Endometrium (tissue), 2 donors: Measurements from ENCODE around the gene E2F8.

Experiments
- FAIRE-seq: peaks from 2 replicates; lab custom pipeline; 2012; peaks lifted over from hg19 to GRCh38; lab: Jason Lieb, UNC
- donor health status: control.
- donor health status: control.

Gene E2F8

DNA sequence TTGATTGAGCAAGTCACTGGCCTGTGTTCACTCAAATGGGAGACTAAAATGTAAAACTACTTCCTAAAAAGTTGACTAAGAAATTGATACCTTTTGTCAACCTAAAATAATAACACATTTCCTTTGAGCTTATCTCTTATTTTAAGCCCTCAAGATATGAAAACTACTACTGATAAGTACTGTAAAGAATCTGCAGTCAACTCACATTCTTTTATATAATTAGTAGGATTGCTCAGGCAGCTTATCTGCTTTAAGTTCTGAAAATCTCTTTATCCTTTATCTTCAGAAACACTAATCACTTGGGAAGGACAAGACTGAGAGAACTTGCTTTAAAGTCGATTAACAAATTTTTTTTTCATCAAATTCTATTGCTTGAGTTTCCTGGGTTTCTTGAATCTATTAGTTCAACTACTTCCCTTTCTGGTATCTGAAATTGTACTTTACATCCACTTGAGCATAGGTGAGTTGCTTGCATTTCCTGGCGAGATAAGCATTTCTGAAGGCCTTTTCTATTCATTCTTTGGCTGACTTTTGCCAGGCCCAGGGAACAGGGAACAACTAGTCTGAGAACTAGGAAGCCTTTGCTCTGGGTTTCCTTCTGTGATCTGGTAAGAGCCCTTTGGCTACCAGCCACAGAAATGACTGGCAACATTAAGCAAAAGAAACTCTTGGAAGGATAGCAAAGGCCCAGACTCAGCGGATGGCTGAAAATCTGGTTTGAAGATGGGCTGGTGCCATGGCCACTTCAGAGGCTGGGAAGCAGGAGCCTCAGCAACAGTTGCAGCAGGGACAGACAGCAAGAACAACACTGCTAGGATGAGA, 19.6 kb downstream of the E2F8 start:
- FAIRE-seq: no peak

DNA sequence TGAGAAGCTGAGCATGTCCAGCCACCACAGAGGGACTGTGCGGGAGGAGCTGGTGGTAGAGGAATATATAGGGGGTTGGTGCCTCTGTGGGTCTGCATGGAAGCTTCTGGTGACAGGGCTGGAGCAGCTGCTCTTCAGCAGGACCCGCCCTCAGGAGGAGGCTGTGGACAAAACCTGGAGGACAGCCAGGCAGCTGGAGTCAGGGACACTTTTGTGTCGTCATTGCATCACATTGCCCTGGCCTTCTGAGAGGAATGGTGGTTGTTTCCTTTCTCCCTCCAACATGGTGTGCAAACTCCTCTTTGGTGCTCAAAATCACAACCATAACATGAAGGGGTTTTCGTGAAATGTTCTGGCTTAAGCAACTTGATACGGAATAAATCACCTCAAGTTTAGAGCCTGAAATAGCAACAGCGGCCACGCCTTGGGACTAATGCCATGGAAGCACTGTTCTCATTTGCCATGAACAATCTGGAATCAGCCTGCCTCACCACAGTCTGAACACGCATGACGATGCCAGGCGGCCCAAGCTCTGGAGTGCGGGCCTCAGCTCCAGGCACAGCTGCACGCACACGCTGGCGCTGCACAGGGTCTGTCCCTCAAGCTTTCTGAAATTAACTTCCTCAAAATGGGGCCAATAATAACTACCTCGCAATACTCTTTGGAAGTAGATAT, 21.8 kb downstream of the E2F8 start:
- no peak for FAIRE-seq

DNA sequence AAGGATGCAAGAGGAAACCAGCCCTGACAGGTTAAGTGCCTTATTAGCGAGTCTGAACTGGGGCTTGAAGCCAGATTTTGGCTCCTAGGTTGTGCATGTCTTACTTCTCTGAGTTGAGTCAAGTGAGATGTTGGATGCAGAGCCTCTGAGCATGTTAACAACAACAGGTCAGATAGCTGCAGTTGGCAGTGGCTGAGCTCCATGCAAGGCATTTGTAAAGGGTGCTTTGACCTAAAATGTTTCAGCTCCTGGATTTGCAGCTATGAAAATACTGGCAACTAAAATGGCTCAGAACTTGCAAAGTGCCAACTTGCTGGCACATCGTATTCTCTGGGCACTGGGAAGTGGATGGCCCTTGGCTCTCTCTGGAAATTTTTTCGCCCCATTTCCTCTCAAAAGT, 22.5 kb downstream of the E2F8 start:
- FAIRE-seq: no peak

DNA sequence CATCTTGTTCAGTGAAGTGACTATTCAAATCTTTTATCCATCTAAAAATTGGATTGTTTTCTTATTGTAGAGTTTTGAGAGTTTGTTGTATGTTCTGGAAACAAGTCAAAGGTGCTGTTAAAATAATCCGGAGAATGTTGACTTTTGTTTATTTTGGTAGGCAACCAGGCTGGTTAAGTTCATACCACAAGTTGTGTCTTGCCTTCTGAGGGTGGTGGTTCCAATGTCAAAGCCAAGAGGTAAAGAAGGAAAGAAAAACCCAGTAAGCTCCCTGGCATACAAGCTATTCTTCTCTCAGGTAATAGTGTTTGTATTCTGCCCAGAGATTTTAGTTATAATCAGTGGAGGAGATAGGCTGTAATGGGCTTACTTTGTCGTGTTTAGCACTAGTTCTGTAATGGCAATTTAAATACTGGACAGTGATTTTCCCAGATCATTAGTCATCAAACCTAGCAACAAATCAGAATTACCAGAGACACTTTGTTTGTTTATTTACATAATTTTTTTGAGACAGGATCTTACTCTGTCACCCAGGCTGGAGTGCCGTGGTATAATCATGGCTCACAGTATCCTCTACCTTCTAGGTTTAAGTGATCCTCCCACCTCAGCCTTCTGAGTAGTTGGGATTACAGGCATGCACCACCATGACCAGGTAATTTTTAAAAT, 23.9 kb downstream of the E2F8 start:
- no peak for FAIRE-seq

DNA sequence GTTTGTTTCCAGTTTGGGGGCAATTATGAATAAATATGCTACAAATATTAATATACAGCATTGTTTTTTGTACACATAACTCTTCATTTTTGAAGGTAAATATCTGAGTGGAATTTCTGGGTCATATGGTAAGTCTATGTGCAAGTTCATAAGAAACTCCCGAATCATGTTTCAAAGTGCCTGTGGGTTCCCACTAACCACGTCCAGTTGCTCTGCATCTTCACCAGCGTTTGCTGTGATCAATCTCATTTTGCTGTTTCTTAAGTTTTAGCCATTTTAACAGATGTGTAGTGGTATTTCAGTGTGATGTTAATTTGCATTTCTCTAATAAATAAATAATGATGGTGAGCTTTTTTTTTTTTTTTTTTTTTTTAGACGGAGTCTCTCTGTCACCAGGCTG, 24.7 kb downstream of the E2F8 start:
- no peak for FAIRE-seq

DNA sequence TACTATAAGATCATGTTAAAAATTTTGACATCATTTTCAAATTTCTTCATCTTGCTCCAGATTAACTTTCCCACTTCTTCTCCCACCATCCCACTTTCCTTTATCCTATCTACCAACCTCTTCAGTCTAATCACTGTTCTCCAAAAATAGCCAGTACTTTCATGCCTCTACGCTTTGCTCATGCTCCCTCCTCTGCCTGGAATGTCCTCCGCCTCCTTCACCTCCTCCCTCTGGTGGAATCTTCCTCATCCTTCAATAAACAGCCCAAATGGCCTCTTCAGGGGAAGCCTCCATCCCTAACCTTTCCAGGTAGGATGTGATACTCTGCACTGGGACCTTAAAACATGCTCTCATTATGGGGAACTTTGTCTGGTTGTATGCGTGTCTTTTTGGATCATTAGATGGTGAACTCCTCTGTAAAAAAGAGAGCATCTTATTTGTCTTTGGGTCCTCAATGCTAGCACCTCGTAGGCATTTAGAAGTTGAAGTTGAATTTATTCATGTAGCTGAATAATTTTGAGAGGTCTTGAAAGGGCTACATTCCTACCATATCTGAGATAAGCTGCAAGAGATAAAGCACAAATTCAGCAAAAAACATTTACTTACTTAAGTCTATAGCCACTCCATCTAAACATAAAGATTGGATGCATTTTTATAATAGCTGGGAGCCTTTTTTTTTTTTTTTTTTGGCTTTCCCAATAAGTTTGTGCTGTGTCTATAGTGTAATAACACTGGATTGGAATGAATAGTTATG, 31.0 kb downstream of the E2F8 start:
- no peak for FAIRE-seq

DNA sequence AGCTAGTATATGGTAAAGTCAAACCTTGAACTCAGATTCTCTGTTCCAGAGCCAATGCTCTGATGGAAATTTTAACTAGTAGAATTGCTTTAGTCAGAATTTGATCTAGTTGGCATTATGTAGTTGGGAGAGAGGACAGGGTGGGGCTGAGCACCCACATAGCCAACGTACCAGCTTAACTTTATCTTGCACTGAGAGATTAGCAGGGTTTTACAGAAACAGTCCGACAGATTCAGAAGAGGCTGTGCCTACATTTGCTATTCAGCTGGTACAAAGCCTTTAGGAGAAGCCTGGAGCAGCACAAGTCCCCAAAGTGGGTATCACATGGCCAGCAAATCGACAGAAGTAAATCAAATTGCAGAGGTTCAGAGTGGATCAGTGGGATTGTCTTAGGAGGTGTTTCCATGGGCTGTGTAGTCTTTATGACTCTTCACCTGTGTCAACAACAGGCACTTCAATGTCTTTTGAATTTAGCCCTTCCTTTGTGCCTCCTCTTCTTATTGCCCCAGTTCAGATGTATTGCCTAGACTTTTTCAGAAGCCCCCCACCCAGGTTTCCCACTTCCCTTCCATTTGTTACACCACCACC, 31.7 kb downstream of the E2F8 start:
- no peak for FAIRE-seq

DNA sequence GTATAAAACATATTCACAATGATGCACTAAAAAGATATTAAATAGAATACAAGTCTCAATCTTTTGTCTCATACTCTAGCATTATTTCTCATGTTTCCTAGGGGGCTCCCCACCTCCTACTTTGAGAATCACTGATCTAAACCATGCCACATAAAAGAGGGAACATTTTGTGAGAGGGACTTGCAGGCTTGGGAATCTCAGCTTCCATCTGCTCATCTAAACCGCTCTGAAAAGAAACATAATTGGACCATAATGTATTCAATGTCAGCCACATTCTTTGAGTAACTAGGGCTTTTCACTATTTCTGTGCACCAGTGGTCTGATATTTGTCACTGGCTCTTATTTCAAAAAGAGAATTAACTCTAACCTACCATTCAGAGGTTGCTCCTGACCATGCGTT, 32.6 kb downstream of the E2F8 start:
- no peak for FAIRE-seq

DNA sequence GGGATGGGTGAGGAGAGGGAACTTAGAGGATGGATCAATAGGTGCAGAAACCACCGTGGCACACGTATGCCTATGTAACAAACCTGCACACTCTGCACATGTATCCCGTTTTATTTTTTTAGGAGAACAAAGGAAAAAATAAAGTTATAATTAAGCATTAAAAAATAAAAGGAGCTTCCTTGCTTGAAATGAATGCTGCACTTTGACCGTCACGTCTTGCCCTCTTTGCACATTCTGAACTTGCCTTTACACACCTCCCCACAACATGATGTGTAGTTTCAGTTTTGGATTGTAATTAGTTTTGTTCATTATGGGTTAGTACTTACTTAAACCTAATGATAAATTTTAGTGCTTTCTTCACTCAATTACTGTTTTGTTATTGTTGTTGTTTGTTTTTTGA, 35.9 kb downstream of the E2F8 start:
- FAIRE-seq: no peak

DNA sequence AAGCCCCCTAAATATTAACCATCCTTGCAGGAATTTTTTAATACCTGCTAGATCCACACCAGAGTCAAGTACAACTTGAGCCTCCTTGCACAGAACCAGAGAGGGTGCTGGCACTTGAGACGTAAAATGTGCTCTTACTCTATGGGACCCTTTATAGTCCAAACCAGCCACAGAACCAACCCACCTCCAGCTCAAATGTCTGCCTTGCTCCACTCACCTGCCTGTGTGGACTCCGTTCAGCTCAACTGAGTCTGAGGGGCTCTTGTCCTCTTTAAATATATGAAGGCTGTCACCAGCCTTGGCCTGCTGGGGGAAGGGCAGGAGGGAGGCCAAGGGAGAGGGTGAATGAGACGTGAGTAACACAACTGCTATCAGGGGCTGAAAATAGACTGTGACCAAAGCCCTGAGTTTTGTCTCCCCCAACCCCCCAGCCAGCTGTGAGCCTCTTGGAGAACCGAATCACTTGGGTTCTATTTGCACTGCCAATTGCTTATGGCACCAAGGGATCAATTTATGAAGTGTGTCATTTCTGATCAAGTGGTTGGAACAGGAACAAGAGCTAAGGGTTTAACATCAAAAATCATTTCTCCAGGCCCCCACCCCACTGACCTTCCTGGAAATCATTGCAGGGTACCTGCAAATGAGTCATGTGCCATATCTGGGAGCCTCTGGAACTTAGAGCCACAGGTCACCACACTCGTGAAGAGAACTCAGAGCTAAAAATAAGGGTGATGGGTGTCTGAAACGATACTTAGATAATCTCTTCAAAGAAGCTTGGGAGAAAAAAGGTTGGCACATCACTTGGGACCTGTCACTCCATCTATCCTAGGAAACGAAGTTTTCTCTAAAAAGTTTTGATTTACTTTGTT, 38.8 kb downstream of the E2F8 start, which contains the start of gene CSRP3:
CSRP3 (minus strand) TSS at position 247 of the 869 bp plus-strand sequence. CDS start 9,535 bp downstream, outside the sequence.
- no peak for FAIRE-seq

DNA sequence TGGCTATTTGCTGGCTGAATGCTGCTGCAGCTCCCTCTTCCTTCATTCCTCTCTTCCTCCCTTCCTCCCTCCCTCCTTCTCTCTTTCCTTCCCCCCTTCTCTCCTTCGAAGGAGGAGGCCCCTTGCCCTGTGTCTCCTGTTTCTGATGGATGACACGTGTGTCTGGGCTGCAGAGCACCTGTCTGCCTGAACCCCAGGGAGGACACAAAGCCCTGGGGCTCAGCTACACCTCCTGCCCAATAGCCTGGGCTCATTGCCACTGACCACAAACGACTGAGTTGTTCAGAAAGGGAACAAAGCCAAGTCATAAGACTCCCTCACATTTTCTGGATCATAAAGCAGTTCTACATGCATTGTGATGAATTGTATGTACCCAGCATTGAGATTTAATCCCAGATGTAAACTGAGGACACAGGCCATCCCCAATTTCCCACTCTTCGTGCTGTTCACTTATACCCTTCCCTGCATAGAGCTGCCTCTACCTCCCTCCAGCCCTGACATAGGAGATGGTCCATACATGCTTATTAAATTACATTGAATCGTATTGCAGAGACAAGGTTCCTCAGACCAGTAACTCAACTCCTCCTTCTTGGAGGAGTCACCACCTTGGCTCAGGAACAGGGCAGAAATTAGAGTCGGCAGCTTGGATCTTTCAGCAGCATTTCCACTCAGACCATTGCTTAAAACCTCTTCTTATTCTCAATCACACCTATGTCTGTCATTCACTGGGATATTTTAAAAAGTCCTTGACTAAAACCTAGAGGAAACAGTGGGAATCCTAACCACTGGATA, 40.1 kb downstream of the E2F8 start:
- FAIRE-seq: no peak

DNA sequence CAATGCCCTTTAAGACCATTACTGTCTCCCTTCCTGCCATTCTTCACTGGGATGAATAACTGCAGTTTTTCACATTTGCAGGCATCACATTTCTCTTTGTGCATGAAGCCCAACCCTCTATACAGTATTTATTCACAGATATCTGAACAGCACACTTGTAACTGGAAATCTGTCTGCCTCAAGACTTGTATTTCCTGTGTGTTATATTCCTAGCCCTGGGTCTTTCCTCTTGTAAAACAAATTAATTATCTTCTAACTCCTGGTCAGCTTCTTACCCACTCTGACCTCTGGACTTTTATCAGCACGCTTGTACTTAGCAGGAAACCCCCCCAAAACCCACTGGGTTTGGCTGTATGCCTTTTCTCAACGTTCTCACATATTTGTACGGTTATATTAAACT, 41.0 kb downstream of the E2F8 start:
- no peak for FAIRE-seq

DNA sequence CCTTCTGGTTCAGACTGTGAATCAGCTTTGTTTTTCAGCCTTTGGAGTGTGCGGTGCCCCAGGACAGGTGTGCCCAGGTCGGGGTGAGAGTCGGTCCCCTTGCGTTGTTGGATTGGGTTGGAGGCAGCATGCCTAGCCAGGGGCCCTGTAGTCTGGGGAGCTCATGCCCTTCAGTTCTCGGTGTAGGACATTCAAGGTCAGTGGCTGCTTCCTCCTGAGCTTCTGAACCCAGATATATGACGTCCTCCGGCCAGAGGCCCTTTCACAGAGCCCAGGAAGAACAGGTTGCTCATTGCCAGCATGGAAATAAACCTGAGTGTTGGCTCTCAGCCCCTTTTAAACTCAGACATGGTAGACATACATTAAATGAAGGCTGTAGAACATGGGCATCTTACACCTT, 41.7 kb downstream of the E2F8 start:
- no peak for FAIRE-seq

DNA sequence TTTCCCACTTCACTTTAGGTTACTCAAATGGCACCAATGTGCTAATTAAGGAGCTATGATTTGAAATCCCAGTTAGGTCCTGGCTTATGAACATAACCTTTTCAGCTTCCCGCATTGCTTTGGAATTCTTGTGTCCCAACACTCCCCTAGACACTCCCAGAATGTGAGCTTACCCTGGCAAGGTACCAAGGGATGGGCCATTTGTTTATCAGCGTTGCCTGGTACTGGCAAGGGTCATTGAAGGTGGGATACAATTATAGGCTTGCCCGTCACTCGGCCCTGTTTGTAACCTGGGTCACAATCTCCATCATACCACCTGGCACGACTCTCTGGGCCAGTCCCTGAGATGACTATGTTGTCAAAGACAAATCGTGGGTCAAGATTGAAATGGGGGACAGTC, 44.3 kb downstream of the E2F8 start:
- FAIRE-seq: no peak

DNA sequence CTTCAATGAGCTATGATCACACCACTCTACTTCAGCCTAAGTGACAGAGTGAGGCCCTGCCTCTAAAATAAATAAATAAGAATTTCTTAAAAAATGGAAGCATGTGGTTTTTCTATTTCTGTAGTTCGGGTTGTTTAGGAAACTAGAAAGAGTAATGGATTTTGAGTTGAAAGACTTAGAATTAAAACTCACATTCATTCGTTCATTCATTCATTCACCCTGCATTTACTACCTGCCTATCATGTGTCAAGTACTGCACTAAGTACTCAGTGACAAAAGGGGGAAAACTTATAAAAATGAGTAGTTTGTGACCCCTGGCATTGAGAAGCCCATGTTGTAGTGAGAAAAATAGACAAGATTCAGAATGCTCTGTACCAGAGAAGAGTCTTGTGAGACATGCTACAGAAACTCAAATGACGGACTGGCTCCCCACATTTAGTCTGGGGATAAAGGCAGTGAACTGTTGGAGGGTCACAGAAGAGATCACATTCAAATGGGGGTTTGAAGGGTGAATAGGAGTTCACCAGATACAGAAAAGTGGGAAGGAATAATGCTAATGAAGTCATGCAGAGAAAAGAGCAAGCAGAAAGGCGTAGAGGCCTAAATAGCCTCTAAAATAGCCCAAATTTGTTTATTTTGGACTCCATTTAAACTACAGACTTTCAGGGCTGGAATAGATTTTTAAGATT, 46.0 kb downstream of the E2F8 start:
- no peak for FAIRE-seq

DNA sequence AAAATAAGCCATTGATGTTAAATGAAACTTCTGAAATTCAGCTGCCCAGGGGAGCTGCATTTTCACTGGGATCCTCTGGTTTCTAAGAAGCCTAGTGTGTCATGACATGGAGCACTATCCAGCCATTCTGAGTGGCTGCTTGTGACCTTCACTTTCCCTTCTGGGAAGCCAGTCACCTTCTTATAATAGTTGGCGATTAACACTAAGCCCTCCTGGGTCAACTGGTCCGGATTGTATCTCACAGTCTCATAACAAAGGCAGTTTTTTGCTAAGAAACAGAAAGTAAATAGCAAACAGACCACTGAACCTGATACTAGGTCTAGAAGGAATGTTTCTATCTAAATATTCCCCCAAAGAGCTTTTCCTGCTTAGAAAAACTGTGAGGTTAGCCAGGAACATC, 46.8 kb downstream of the E2F8 start:
- FAIRE-seq: no peak

DNA sequence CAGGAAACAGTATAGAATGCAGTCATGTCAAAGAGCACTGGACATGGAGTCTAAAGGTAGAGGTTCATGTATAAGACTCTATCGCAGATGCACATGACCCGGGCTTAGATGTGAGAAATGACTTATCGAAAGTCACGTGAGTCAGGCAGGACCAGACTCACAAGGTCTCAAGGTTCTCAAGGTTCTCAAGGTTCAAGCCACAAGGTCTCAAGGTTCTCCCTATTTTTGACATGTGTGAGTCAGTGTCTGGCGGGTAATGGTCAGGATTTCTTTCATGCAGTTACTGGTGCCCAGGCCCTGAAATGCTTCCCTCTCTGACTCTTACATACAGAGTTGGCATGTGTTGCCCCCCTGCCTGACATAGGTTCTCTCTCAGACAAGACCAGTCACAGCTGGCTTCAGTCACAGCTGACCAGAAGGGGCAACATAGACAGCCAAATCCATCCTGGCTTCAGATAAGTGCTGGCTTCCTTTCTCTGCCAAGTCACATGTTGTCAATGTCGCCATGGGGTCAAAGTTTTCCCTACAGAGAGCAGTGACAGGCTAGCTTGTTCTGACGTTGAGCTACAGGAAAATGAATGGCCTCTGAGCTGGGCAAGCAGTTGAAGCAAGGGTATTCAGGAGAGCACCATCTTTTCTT, 49.1 kb downstream of the E2F8 start:
- FAIRE-seq: no peak

DNA sequence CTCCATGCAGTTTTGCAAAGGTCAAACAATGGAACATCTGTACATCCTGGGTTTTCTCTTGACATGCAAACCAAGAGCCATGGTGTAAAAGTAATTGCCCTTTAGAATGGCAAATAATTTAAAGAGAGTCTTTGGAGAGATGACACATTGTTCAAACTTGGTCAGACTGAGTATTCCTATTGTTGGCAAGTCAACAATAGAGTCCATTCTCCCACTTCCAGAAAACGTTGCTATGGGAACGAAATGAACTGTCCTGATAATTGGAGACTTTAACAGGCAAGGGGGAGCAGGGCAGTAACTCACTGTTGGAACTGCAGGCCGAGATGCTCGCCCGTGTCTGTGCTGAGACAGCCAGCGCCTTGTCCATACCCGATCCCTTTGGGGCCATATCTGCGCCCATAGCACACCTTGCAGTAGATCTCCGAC, 52.9 kb downstream of the E2F8 start:
- FAIRE-seq: no peak
